Tibial nerve (tissue), 4 donors: ENCODE data around the gene GATAD2A. TPM values are rescaled to one million over a fixed set of nuclear protein-coding genes. Genes with fewer than 3 reads are reported as not detected.

Experiments
- DNase-seq, 2 donors: peaks; one replicate each; pipeline ENCODE4 v3.0.0-alpha.2; 2019; ENCODE audit warnings: low spot score in 2 of 2
- H3K27ac ChIP-seq, 4 donors: fragments of 200-600 bp; sonication (generic) in 3 of 4; one replicate each; pipeline ENCODE4 v1.5.1; 2017 to 2019; ENCODE audit warnings: mild to moderate bottlenecking in 1 of 4
- H3K27me3 ChIP-seq, 2 donors: fragments of 200-600 bp; sonication (generic) in 1 of 2; one replicate each; pipeline versions ENCODE4 v1.5.1 to v1.6.0; 2017 to 2019
- H3K36me3 ChIP-seq, 3 donors: fragments of 200-600 bp; sonication (generic); one replicate each; pipeline ENCODE4 v1.5.1; 2018 to 2019
- H3K4me1 ChIP-seq, 4 donors: fragments of 200-600 bp; sonication (generic) in 3 of 4; one replicate each; pipeline ENCODE4 v1.5.1; 2017 to 2019
- H3K4me3 ChIP-seq, 4 donors: fragments of 200-600 bp; sonication (generic) in 3 of 4; one replicate each; pipeline ENCODE4 v1.5.1; 2017 to 2019; ENCODE audit warnings: mild to moderate bottlenecking in 1 of 4, moderate library complexity in 1 of 4
- H3K9me3 ChIP-seq, 4 donors: fragments of 200-600 bp; sonication (generic) in 3 of 4; one replicate each; pipeline ENCODE4 v1.5.1; 2017 to 2019
- EP300 ChIP-seq, 2 donors: sonication (generic); formaldehyde crosslinking; IDR thresholded peaks; one replicate each; pipeline ENCODE4 v1.6.1; 2017; ENCODE audit warnings: antibody characterized with exemption in 2 of 2, mild to moderate bottlenecking in 1 of 2
- POLR2A ChIP-seq, 2 donors: fragments of 450-650 bp; IDR thresholded peaks; one replicate each; pipeline ENCODE4 v1.6.1; 2017; ENCODE audit warnings: antibody characterized with exemption in 2 of 2, mild to moderate bottlenecking in 2 of 2, moderate library complexity in 2 of 2
- WGBS, 2 donors: methylation state at CpG; one replicate each; pipeline ENCODE4 v1.1.5; 2018; 5-methylcytosine and 5-hydroxymethylcytosine counted together
- total RNA-seq, 4 donors: library from RNA; depleted of rRNA; stranded (reverse); fragments of >200 nt; gene quantifications; one replicate each; pipeline ENCODE4 v1.1.0, GENCODE V29; 2016
- TF ChIP-seq, protein P1 (sequence below), 5 experiments: fragments of 200-600 bp in 3 of 5; fragments of 450-650 bp in 2 of 5; sonication (generic) in 3 of 5; IDR thresholded peaks; one replicate each; pipeline ENCODE4 v1.5.1; 2016 to 2019; ENCODE audit warnings: antibody characterized with exemption in 5 of 5, mild to moderate bottlenecking in 3 of 5, moderate library complexity in 2 of 5

GATAD2A gene
- total RNA-seq, 4 donors from 2014 or later = 34.1 to 69.6 (median 36.8) TPM

DNA sequence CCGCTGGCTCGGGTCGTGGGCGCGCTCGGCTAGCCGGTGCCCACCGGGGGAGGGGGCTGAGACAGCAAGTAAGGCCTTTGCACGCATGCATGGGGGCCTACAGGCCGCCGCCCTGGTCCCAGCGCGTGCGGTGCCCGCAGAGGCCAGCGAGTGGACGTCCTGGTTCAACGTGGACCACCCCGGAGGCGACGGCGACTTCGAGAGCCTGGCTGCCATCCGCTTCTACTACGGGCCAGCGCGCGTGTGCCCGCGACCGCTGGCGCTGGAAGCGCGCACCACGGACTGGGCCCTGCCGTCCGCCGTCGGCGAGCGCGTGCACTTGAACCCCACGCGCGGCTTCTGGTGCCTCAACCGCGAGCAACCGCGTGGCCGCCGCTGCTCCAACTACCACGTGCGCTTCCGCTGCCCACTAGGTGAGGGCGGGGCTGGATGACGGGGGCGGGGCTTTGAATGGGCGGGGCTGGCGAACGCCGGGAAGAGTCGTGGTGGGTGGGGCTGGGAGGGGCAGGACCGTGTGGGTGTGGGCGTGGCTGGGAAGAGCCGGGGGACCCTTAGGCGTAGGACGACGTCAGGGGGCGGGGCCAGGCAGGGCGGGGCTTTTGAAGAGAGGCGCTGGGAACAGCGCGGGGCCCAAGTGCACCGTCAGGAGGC lies 134.7 kb downstream of the GATAD2A start:
- H3K4me3 ChIP-seq = peak overlapping the region in 2 of 4 donors; percentile 13 to 18
- peaks cover 0 to 7% (median 0%) of the 10 kb centered on the region in 3 donors for H3K36me3 ChIP-seq
- H3K27me3 ChIP-seq = peaks cover 2 to 80% of the 10 kb centered on the region in 2 donors
- 19 to 22% methylated on average over 25 to 51 of the region's 74 CpGs for WGBS, 2 donors
- H3K4me1 ChIP-seq = peaks cover 0 to 39% (median 22%) of the 10 kb centered on the region in 4 donors
- no peak for TF ChIP-seq EP300 (IDR thresholded peaks at IDR 0.05)
- TF ChIP-seq, protein P1, sequence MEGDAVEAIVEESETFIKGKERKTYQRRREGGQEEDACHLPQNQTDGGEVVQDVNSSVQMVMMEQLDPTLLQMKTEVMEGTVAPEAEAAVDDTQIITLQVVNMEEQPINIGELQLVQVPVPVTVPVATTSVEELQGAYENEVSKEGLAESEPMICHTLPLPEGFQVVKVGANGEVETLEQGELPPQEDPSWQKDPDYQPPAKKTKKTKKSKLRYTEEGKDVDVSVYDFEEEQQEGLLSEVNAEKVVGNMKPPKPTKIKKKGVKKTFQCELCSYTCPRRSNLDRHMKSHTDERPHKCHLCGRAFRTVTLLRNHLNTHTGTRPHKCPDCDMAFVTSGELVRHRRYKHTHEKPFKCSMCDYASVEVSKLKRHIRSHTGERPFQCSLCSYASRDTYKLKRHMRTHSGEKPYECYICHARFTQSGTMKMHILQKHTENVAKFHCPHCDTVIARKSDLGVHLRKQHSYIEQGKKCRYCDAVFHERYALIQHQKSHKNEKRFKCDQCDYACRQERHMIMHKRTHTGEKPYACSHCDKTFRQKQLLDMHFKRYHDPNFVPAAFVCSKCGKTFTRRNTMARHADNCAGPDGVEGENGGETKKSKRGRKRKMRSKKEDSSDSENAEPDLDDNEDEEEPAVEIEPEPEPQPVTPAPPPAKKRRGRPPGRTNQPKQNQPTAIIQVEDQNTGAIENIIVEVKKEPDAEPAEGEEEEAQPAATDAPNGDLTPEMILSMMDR (IDR thresholded peaks at IDR 0.05) = no peak
- TF ChIP-seq POLR2A (IDR thresholded peaks at IDR 0.05) = no peak
- DNase-seq = no peak
- H3K27ac ChIP-seq = no peak overlapping the region
- H3K9me3 ChIP-seq = peaks cover 0 to 5% (median 0%) of the 10 kb centered on the region in 4 donors

DNA sequence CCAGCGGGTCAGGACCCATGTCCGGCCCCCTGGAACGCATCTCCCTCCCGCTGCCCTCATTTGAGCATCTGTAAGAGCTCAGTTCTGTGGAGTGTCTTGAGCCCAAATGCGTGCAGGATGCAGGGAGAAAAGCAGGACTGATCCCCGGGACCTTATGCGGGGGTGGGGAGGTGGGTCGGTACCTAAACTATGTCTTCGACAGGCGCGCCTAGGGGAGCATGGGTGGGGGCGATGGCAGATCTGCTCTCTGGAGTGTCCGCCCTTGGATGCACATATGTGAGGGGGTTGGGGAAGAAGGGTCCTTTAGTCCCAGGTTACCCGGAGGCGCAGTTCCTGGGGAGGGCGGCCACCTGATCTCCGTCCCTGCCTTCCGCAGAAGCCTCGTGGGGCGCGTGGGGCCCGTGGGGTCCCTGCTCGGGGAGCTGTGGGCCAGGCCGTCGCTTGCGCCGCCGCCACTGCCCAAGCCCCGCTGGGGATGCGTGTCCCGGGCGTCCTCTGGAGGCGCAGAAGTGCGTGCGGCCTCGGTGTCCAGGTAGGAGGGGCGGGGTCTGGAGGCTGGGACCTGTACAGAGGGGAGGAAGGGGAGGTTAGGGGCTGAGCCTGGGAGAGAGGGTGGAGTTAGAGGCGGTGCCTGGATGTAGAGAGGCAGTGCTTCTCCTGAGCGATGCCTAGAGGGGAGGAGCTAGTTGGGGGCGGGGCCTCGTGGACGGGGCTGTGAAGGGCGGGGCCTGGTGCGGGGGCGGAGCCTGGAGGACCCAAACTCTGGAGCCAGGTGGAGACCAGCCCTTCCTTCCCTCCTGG lies 135.4 kb downstream of the GATAD2A start:
- H3K4me3 ChIP-seq = peak overlapping the region in 2 of 4 donors; percentile 13 to 18
- 2 to 5% methylated on average over 39 to 45 of the region's 45 CpGs for WGBS, 2 donors
- TF ChIP-seq EP300 (IDR thresholded peaks at IDR 0.05) = no peak
- TF ChIP-seq, protein P1 (IDR thresholded peaks at IDR 0.05) = no peak
- TF ChIP-seq POLR2A (IDR thresholded peaks at IDR 0.05) = no peak

DNA sequence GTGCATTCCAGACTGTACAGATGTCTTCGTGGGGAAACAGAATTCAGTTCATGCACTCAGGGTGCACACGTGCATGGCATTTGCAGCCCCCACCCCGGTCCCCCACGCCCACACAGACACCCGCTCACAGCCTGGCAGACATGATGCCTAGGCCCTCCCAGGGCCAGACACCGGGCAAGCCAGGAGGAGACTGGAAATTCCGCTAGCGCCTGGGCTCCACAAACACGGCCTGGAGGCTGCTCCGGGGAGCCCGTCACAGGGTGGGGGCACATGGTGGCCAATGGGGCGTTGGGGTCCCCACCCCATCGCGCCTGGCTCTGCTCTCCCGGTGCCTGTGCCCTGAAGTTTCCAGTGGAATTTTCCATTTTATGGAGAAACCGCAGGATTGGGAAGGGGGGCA lies 136.1 kb downstream of the GATAD2A start:
- Histone ChIP-seq H3K9me3 (peaks cover 0 to 5% (median 0%) of the 10 kb centered on the region in 4 donors), H3K36me3 (no peaks in the 10 kb centered on the region), H3K4me1 (peaks cover 0 to 39% (median 22%) of the 10 kb centered on the region in 4 donors), H3K27me3 (peaks cover 2 to 86% of the 10 kb centered on the region in 2 donors), H3K4me3 (no peak overlapping the region), H3K27ac (no peak overlapping the region)
- TF ChIP-seq EP300 (IDR thresholded peaks at IDR 0.05) = no peak
- WGBS, 2 donors = 71% methylated on average over 11 to 15 of the region's 16 CpGs
- DNase-seq = no peak

More for the DNA sequence above, 135.4 kb downstream of the GATAD2A start:
- peaks cover 0 to 39% (median 22%) of the 10 kb centered on the region in 4 donors for H3K4me1 ChIP-seq
- peaks cover 0 to 5% (median 0%) of the 10 kb centered on the region in 4 donors for H3K9me3 ChIP-seq
- DNase-seq = no peak
- H3K27ac ChIP-seq = no peak overlapping the region
- peaks cover 0 to 1% (median 0%) of the 10 kb centered on the region in 3 donors for H3K36me3 ChIP-seq
- H3K27me3 ChIP-seq = peaks cover 2 to 83% of the 10 kb centered on the region in 2 donors

DNA sequence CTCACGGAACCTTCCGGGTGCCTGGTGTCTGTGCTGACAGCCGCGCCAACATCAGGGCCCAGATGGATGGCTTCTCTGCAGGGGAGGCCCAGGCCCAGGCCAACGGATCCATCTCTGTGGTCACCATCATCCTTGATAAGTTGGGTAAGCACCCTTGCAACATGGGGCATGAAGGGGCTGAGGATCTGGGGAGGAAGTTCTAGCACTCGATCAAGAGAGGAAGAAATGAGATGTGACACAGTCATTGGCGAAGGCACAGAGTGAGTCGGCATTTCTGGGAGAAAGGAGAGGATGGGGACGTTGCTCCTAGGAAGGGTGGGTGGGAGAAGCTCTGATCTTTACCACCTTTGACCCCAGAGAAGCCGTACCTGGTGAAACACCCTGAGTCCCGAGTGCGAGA lies 137.0 kb downstream of the GATAD2A start:
- DNase-seq = no peak
- H3K36me3 ChIP-seq = no peaks in the 10 kb centered on the region
- peaks cover 0 to 42% (median 22%) of the 10 kb centered on the region in 4 donors for H3K4me1 ChIP-seq
- 76 to 84% methylated on average over 10 to 11 of the region's 12 CpGs for WGBS, 2 donors
- H3K9me3 ChIP-seq = peaks cover 0 to 5% (median 0%) of the 10 kb centered on the region in 4 donors
- TF ChIP-seq, protein P1 (IDR thresholded peaks at IDR 0.05) = no peak
- no peak for TF ChIP-seq POLR2A (IDR thresholded peaks at IDR 0.05)
- TF ChIP-seq EP300 (IDR thresholded peaks at IDR 0.05) = no peak
- H3K27me3 ChIP-seq = peaks cover 2 to 89% of the 10 kb centered on the region in 2 donors
- no peak overlapping the region for H3K27ac ChIP-seq
- H3K4me3 ChIP-seq = no peak overlapping the region

DNA sequence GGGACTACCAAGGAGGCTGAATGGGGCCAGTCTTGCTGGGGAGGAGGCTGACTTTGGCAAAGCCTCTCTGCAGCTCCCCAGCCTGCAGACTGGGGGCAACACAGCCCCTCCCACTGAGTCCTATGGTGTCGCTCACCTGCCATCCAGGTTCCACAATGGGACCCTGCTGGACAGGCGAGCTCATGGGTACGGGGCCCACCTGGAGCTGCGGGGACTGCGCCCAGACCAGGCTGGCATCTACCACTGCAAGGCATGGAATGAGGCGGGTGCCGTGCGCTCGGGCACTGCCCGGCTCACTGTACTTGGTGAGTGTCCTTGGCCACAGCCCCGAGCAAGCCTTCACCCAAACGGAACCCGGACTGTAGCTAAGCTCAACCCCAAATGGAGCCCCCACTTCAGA lies 137.6 kb downstream of the GATAD2A start:
- no peak for DNase-seq
- Histone ChIP-seq H3K4me3 (no peak overlapping the region), H3K27me3 (peaks cover 2 to 89% of the 10 kb centered on the region in 2 donors), H3K36me3 (no peaks in the 10 kb centered on the region), H3K4me1 (peaks cover 0 to 38% (median 19%) of the 10 kb centered on the region in 4 donors), H3K27ac (no peak overlapping the region), H3K9me3 (peaks cover 0 to 5% (median 0%) of the 10 kb centered on the region in 4 donors)
- TF ChIP-seq EP300 (IDR thresholded peaks at IDR 0.05) (no peak), POLR2A (IDR thresholded peaks at IDR 0.05) (no peak)
- TF ChIP-seq, protein P1 (IDR thresholded peaks at IDR 0.05) = no peak
- 87 to 93% methylated on average over 8 to 13 of the region's 13 CpGs for WGBS, 2 donors
